GM20000 (cell line): Measurements from ENCODE around the gene NXPH4.

ENCODE experiments used
- DNase-seq: peaks from one replicate; pipeline ENCODE4 v3.0.0; 2012; ENCODE audit warnings: low spot score
- TF ChIP-seq, protein P1 (sequence below): IDR thresholded peaks from 2 replicates; pipeline ENCODE4 v1.5.1; 2012; ENCODE audit warnings: mild to moderate bottlenecking, control low read depth; ENCODE audit errors: extremely low read depth, missing control alignments

The NXPH4 gene

DNA sequence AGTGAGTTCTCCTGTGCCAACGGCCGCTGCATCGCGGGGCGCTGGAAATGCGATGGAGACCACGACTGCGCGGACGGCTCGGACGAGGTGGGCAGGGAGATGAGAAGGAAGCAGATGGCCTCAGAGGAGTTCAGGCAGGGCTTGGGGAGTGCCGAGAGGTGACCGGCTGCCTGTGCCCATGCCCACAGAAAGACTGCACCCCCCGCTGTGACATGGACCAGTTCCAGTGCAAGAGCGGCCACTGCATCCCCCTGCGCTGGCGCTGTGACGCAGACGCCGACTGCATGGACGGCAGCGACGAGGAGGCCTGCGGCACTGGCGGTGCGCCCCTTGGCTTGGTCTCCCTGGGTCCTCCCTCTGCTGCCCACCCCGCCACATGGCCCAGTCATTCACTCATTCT is 13.4 kb upstream of the NXPH4 start:
- TF ChIP-seq, protein P1, sequence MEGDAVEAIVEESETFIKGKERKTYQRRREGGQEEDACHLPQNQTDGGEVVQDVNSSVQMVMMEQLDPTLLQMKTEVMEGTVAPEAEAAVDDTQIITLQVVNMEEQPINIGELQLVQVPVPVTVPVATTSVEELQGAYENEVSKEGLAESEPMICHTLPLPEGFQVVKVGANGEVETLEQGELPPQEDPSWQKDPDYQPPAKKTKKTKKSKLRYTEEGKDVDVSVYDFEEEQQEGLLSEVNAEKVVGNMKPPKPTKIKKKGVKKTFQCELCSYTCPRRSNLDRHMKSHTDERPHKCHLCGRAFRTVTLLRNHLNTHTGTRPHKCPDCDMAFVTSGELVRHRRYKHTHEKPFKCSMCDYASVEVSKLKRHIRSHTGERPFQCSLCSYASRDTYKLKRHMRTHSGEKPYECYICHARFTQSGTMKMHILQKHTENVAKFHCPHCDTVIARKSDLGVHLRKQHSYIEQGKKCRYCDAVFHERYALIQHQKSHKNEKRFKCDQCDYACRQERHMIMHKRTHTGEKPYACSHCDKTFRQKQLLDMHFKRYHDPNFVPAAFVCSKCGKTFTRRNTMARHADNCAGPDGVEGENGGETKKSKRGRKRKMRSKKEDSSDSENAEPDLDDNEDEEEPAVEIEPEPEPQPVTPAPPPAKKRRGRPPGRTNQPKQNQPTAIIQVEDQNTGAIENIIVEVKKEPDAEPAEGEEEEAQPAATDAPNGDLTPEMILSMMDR: no peak
- DNase-seq: no peak

DNA sequence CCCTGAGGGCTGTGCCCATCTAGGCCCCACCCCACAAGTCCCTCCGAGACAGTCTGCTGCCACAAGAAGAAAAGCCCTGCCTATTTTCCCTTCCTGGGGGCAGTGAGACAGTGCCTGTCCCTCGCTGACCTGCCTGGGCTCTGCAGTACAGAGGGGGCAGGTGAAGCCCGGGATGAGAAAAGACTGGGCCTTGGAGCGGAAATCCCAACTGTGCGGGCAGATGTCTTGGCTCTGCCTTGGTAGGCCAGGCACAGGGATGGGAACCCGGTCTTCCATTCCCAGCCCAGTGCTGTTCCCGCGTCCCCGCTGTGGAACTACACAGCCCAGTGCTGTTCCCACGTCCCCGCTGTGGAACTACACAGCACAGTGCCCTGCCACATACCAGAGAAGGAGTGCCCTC is 12.8 kb upstream of the NXPH4 start:
- DNase-seq: no peak
- TF ChIP-seq, protein P1: no peak

GRCh38 chr12:57204454-57204853 is 12.1 kb upstream of the NXPH4 start:
- no peak for DNase-seq
- TF ChIP-seq, protein P1: no peak

GRCh38 chr12:57205186-57205585 is 11.4 kb upstream of the NXPH4 start:
- no peak for DNase-seq
- TF ChIP-seq, protein P1: no peak

- no peak for DNase-seq
- TF ChIP-seq, protein P1: no peak
Observed at GRCh38 chr12:57205931-57206330, 10.7 kb upstream of the NXPH4 start.

DNA sequence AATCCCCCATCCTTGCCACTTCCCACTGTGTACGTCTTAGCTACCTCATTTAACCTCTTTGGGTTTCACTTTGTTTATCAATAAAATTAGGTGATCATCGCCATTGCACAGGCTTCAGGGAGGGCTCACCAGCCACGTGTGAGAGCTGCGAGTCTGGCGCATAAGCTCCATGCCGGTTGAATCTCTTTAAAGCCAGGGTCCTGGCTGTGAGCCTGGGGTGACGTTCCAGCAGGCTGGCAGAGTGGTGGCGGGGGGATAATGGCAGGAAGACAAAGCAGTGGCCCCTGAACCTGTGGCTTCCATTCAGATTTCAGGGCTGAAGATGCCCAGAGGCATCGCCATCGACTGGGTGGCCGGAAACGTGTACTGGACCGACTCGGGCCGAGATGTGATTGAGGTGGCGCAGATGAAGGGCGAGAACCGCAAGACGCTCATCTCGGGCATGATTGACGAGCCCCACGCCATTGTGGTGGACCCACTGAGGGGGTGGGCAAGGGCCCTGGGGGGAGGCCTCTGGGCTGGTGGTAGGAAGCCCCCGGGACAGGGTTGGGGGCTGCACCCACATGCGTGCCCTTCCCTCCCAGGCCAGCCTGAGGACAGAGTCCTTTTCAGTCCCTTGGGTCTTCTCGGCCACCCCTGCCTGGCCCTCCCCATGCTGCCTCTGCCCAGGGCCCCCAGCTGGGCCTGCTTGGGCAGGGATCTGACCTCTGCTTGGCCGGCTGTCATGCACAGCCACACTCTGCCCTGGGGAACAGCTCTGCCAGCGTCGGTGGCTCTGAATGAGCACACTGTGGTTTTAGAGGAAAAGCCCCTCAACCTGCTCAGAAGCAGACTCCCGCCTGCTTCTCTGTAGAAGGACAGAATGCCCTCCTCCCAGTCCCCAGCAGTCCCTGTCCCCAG is 8.6 kb upstream of the NXPH4 start:
- TF ChIP-seq, protein P1: no peak
- DNase-seq: no peak

- TF ChIP-seq, protein P1: no peak
- DNase-seq: no peak
Observed at GRCh38 chr12:57208631-57209282, 7.8 kb upstream of the NXPH4 start.
